ENCODE data around the gene TLCD3B. TPM values are rescaled to one million over a fixed set of nuclear protein-coding genes. Genes with fewer than 3 reads are reported as not detected.

TLCD3B gene
- total and polyA plus RNA-seq, 12 donors: 0.29 TPM; not detected in 11

GRCh38 chr16:30040221-30040620, 9.2 kb upstream of the TLCD3B start:
- Histone ChIP-seq H3K27ac (no peak overlapping the region), H3K27me3 (peaks cover 0 to 15% (median 8%) of the 10 kb centered on the region in 7 donors), H3K36me3 (no peaks in the 10 kb centered on the region), H3K4me3 (no peak overlapping the region), H3K9me3 (no peaks in the 10 kb centered on the region), H3K4me1 (no peaks in the 10 kb centered on the region)
- DNase-seq (no peak), ATAC-seq (no peak)
- intact Hi-C loops (cut with DNase I): no loop called here
- TF ChIP-seq CTCF (IDR thresholded peaks at IDR 0.05): no peak
- WGBS, 2 donors: 65 to 81% methylated on average over 5 of the region's 5 CpGs

- DNase-seq (no peak), ATAC-seq (no peak)
- Histone ChIP-seq H3K27me3 (peaks cover 4 to 81% (median 74%) of the 10 kb centered on the region in 7 donors), H3K27ac (no peak overlapping the region), H3K36me3 (no peaks in the 10 kb centered on the region), H3K9me3 (no peaks in the 10 kb centered on the region), H3K4me3 (no peak overlapping the region), H3K4me1 (peaks cover 0 to 10% (median 6%) of the 10 kb centered on the region in 9 donors)
- intact Hi-C loops (cut with DNase I): no loop called here
- WGBS, 2 donors: 76 to 77% methylated on average over 7 of the region's 7 CpGs
- no peak for TF ChIP-seq CTCF (IDR thresholded peaks at IDR 0.05)
Observed at GRCh38 chr16:30033270-30033669, 2.2 kb upstream of the TLCD3B start.

- peaks cover 4 to 91% (median 78%) of the 10 kb centered on the region in 7 donors for H3K27me3 ChIP-seq
- no peaks in the 10 kb centered on the region for H3K36me3 ChIP-seq
- H3K4me3 ChIP-seq: no peak overlapping the region
- ATAC-seq (peak in 1 of 8 donors; percentile 24), DNase-seq (no peak)
- intact Hi-C loops (cut with DNase I): no loop called here
- H3K4me1 ChIP-seq: peaks cover 0 to 10% (median 6%) of the 10 kb centered on the region in 9 donors
- H3K27ac ChIP-seq: no peak overlapping the region
- peak in 8 of 9 donors; percentile 36 to 77 (median 60) for TF ChIP-seq CTCF (IDR thresholded peaks at IDR 0.05)
- H3K9me3 ChIP-seq: no peaks in the 10 kb centered on the region
- 22 to 24% methylated on average over 12 of the region's 12 CpGs for WGBS, 2 donors
Observed at GRCh38 chr16:30032083-30032819, 1.2 kb upstream of the TLCD3B start.

GRCh38 chr16:30031477-30031918, 427 bp upstream of the TLCD3B start:
- ATAC-seq (peak in 1 of 8 donors; percentile 25), DNase-seq (no peak)
- WGBS, 2 donors: 12 to 19% methylated on average over 11 of the region's 11 CpGs
- Histone ChIP-seq H3K27me3 (peaks cover 4 to 97% (median 86%) of the 10 kb centered on the region in 7 donors), H3K27ac (no peak overlapping the region), H3K4me1 (peaks cover 0 to 10% (median 6%) of the 10 kb centered on the region in 9 donors), H3K9me3 (no peaks in the 10 kb centered on the region), H3K4me3 (no peak overlapping the region), H3K36me3 (no peaks in the 10 kb centered on the region)
- intact Hi-C loops (cut with DNase I): no loop called here
- TF ChIP-seq CTCF (IDR thresholded peaks at IDR 0.05): no peak

All from heart right ventricle (tissue), 16 donors.